Ascending aorta (tissue), 2 donors: ENCODE data around the gene FUT7. TPM values are rescaled to one million over a fixed set of nuclear protein-coding genes. Genes with fewer than 3 reads are reported as not detected.
"Not testable (repeated sequence)": the region's sequence is repeated elsewhere in the genome, so short reads cannot be mapped to it uniquely, and the experiment has no call there.

ENCODE experiments used
- DNase-seq, 2 donors: peaks; one replicate each; pipeline ENCODE4 v3.0.0-alpha.2; 2019; ENCODE audit warnings: low spot score in 2 of 2
- H3K27ac ChIP-seq, 2 donors: fragments of 200-600 bp; sonication (generic); one replicate each; pipeline ENCODE4 v1.5.1; 2016 to 2017; ENCODE audit warnings: mild to moderate bottlenecking in 1 of 2
- H3K27me3 ChIP-seq: fragments of 200-600 bp; sonication (generic); one replicate; pipeline ENCODE4 v1.5.1; 2017
- H3K36me3 ChIP-seq, 2 donors: fragments of 200-600 bp; sonication (generic); one replicate each; pipeline ENCODE4 v1.5.1; 2016
- H3K4me1 ChIP-seq, 2 donors: fragments of 200-600 bp; sonication (generic); one replicate each; pipeline ENCODE4 v1.5.1; 2016 to 2017; ENCODE audit warnings: mild to moderate bottlenecking in 1 of 2
- H3K4me3 ChIP-seq, 2 donors: fragments of 200-600 bp; sonication (generic); one replicate each; pipeline ENCODE4 v1.5.1; 2016 to 2017; ENCODE audit warnings: mild to moderate bottlenecking in 1 of 2
- H3K9me3 ChIP-seq, 2 donors: fragments of 200-600 bp; sonication (generic); one replicate each; pipeline ENCODE4 v1.5.1; 2016
- intact Hi-C: fragments of 100-400 bp; cut with DNase I; formaldehyde crosslinking; loops from one replicate; pipeline ENCODE4 v1.15.1; 2023
- total RNA-seq: library from RNA; depleted of rRNA; stranded (reverse); fragments of >200 nt; gene quantifications from one replicate; pipeline ENCODE4 v1.1.0, GENCODE V29; 2016
- TF ChIP-seq, protein P1 (sequence below), 3 experiments: fragments of 200-600 bp in 2 of 3; fragments of 450-650 bp in 1 of 3; sonication (generic) in 2 of 3; IDR thresholded peaks; one replicate each; pipeline ENCODE4 v1.5.1; 2016 to 2019; ENCODE audit warnings: antibody characterized with exemption in 3 of 3, mild to moderate bottlenecking in 1 of 3, moderate library complexity in 1 of 3

Gene FUT7
- total RNA-seq, 1 donor from 2014 or later = not detected

DNA sequence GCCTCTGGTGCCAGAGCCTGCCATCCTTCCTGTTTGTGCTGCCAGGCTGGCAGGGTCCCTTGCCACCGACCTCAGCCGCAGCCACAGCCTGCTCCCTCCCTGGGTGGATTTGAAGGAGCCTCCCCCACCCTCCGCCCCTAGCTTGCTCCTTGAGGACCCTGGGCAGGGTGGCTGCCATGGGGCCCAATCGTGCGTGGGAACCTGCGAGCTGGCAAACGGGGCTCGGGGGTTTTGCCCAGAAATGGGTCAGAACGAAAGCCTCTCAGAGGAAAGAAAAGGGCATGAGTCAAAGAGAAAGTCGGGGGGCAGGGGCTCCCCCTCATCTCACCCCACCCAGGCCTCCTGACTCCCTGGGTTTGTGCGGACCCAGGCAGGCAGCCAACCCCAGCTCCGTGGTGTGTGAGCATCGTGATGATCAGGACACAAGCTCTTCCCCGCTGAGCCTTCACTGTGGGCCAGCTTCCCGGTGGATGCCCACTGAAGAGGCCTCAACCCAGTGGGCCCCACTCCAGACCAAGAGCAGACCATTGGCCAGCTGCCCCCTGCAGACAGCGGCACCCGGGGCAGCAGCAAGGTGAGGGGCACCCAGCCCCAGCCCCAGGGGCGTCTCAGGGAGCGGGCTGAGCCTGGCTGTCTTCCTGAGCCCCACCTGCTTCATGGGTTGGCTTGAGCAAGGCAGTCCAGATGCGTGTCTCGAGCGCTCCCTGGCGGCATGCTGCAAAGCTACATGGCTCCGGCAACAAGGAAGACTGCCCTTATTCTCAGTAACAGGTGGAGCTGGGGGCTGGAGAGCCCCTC is 3.0 kb upstream of the FUT7 start:
- TF ChIP-seq, protein P1, sequence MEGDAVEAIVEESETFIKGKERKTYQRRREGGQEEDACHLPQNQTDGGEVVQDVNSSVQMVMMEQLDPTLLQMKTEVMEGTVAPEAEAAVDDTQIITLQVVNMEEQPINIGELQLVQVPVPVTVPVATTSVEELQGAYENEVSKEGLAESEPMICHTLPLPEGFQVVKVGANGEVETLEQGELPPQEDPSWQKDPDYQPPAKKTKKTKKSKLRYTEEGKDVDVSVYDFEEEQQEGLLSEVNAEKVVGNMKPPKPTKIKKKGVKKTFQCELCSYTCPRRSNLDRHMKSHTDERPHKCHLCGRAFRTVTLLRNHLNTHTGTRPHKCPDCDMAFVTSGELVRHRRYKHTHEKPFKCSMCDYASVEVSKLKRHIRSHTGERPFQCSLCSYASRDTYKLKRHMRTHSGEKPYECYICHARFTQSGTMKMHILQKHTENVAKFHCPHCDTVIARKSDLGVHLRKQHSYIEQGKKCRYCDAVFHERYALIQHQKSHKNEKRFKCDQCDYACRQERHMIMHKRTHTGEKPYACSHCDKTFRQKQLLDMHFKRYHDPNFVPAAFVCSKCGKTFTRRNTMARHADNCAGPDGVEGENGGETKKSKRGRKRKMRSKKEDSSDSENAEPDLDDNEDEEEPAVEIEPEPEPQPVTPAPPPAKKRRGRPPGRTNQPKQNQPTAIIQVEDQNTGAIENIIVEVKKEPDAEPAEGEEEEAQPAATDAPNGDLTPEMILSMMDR (IDR thresholded peaks at IDR 0.05) = peak; percentile 82 to 94 (median 91)
- H3K4me3 ChIP-seq = no peak overlapping the region
- H3K27ac ChIP-seq = no peak overlapping the region
- H3K9me3 ChIP-seq = no peaks in the 10 kb centered on the region
- intact Hi-C loops = loop anchor here (1.0 kb wide), 1 partner anchor 248 kb away; no protein-coding TSS in a partner anchor
- H3K4me1 ChIP-seq = peaks cover 0 to 7% of the 10 kb centered on the region in 2 donors
- peaks cover 10 to 13% of the 10 kb centered on the region in 2 donors for H3K36me3 ChIP-seq
- H3K27me3 ChIP-seq = no peaks in the 10 kb centered on the region
- DNase-seq = peak in 1 of 2 donors; percentile 84

- Histone ChIP-seq H3K4me3 (peak overlapping the region in 1 of 2 donors; percentile 25), H3K27ac (no peak overlapping the region), H3K4me1 (peaks cover 4 to 9% of the 10 kb centered on the region in 2 donors), H3K27me3 (no peaks in the 10 kb centered on the region), H3K9me3 (no peaks in the 10 kb centered on the region), H3K36me3 (peaks cover 3 to 6% of the 10 kb centered on the region in 2 donors)
- no peak for DNase-seq
- TF ChIP-seq, protein P1 (IDR thresholded peaks at IDR 0.05) = no peak
- intact Hi-C loops = no loop called here
Measured at GRCh38 chr9:137034039-137034708, 2.3 kb upstream of the FUT7 start.

GRCh38 chr9:137033481-137033880 is 1.6 kb upstream of the FUT7 start:
- H3K27me3 ChIP-seq, intact Hi-C loops, H3K27ac ChIP-seq, H3K36me3 ChIP-seq, DNase-seq, H3K9me3 ChIP-seq: not testable (repeated sequence)
- Histone ChIP-seq H3K4me1 (peaks cover 6 to 16% of the 10 kb centered on the region in 2 donors), H3K4me3 (peak overlapping the region in 1 of 2 donors; percentile 25)

- Histone ChIP-seq H3K36me3 (no peaks in the 10 kb centered on the region), H3K4me1 (peaks cover 8 to 17% of the 10 kb centered on the region in 2 donors), H3K27me3 (no peaks in the 10 kb centered on the region), H3K27ac (no peak overlapping the region), H3K4me3 (peak overlapping the region in 1 of 2 donors; percentile 25), H3K9me3 (no peaks in the 10 kb centered on the region)
- TF ChIP-seq, protein P1 (IDR thresholded peaks at IDR 0.05) = no peak
- DNase-seq = peak in 1 of 2 donors; percentile 75
- intact Hi-C loops = no loop called here
Measured at GRCh38 chr9:137032858-137033257, 970 bp upstream of the FUT7 start.

GRCh38 chr9:137030538-137031527 is 1.1 kb downstream of the FUT7 start:
- Histone ChIP-seq H3K27ac (no peak overlapping the region), H3K36me3 (no peaks in the 10 kb centered on the region), H3K4me1 (peaks cover 17 to 25% of the 10 kb centered on the region in 2 donors), H3K4me3 (no peak overlapping the region), H3K9me3 (no peaks in the 10 kb centered on the region), H3K27me3 (no peaks in the 10 kb centered on the region)
- TF ChIP-seq, protein P1 (IDR thresholded peaks at IDR 0.05) = no peak
- DNase-seq = no peak
- intact Hi-C loops = no loop called here
